Hair follicular keratinocyte (primary cell): ENCODE measurements around the gene PTPDC1. TPM values are rescaled to one million over a fixed set of nuclear protein-coding genes. Genes with fewer than 3 reads are reported as not detected.

Source experiments
- total RNA-seq: library from RNA; depleted of rRNA; stranded (reverse); fragments of >200 nt; gene quantifications from 2 replicates; pipeline ENCODE4 v1.2.3, GENCODE V29; 2015

PTPDC1 gene, protein sequence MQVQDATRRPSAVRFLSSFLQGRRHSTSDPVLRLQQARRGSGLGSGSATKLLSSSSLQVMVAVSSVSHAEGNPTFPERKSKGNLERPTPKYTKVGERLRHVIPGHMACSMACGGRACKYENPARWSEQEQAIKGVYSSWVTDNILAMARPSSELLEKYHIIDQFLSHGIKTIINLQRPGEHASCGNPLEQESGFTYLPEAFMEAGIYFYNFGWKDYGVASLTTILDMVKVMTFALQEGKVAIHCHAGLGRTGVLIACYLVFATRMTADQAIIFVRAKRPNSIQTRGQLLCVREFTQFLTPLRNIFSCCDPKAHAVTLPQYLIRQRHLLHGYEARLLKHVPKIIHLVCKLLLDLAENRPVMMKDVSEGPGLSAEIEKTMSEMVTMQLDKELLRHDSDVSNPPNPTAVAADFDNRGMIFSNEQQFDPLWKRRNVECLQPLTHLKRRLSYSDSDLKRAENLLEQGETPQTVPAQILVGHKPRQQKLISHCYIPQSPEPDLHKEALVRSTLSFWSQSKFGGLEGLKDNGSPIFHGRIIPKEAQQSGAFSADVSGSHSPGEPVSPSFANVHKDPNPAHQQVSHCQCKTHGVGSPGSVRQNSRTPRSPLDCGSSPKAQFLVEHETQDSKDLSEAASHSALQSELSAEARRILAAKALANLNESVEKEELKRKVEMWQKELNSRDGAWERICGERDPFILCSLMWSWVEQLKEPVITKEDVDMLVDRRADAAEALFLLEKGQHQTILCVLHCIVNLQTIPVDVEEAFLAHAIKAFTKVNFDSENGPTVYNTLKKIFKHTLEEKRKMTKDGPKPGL
- 4.9 and 6.4 TPM in 2 replicates for total RNA-seq

DNA sequence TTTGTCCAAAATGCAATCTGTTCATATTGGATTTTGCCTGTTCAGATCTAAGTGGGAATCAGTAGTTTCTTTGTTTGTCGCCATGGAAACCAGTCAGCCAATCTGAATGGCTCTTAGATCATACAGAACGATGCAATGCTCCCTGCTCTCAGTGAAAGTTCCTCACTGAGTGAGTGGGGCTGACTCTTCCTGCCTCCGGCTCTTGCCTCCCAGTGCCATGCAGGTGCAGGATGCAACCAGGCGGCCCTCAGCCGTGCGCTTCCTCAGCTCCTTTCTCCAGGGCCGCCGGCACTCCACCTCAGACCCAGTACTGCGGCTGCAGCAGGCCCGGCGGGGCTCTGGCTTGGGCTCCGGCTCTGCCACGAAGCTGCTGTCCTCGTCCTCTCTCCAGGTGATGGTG is at the start of gene PTPDC1:
Gene PTPDC1 (plus strand): TSS at position 151 of the 400 bp plus-strand sequence. CDS start 67 bp downstream, at position 218.

Other genes starting within 250 kb of the PTPDC1 start
- not detected in 2 replicates for gene BARX1, start 129.1 kb upstream of the PTPDC1 start, total RNA-seq
- 0.62 and 1.4 TPM in 2 replicates for gene ZNF169, start 174.8 kb downstream of the PTPDC1 start, total RNA-seq
- gene NUTM2F, start 244.2 kb downstream of the PTPDC1 start, total RNA-seq, result not detected in 2 replicates